OCI-LY1 (cell line): ENCODE measurements around the gene TRIOBP.

ENCODE experiments used
- EZH2 ChIP-seq: fragments of 200-600 bp; sonication (generic), shearing (Covaris generic); IDR thresholded peaks from 2 replicates; pipeline ENCODE4 v1.8.0; 2017; ENCODE audit warnings: borderline replicate concordance, mixed run types, mild to moderate bottlenecking, antibody characterized with exemption, low read length, moderate library complexity, mixed read lengths
- TF ChIP-seq, protein P1 (sequence below): fragments of 200-600 bp; sonication (generic), shearing (Covaris generic); IDR thresholded peaks from 2 replicates; pipeline ENCODE4 v1.5.1; 2017; ENCODE audit warnings: mild to moderate bottlenecking, antibody characterized with exemption, low read length, moderate library complexity, mixed read lengths

DNA sequence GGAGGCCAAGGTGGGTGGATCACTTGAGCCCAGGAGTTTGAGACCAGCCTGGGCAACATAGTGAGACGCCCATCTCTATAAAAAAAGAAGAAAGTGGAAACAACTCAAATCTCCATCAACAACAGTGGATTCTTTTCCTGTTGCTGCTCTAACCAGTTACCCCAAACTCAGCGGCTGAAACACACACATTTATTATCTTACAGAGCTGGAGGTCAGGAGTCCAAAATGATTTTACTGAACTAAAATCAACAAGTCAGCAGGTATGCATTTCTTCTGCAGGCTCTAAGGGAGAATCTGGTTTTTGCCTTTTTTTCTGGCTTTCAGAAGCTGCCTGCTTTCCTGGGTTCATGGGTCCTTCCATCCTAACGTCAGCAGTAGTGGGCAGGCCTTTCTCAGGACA is 99.2 kb downstream of the TRIOBP start:
- TF ChIP-seq, protein P1, sequence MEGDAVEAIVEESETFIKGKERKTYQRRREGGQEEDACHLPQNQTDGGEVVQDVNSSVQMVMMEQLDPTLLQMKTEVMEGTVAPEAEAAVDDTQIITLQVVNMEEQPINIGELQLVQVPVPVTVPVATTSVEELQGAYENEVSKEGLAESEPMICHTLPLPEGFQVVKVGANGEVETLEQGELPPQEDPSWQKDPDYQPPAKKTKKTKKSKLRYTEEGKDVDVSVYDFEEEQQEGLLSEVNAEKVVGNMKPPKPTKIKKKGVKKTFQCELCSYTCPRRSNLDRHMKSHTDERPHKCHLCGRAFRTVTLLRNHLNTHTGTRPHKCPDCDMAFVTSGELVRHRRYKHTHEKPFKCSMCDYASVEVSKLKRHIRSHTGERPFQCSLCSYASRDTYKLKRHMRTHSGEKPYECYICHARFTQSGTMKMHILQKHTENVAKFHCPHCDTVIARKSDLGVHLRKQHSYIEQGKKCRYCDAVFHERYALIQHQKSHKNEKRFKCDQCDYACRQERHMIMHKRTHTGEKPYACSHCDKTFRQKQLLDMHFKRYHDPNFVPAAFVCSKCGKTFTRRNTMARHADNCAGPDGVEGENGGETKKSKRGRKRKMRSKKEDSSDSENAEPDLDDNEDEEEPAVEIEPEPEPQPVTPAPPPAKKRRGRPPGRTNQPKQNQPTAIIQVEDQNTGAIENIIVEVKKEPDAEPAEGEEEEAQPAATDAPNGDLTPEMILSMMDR = no peak
- TF ChIP-seq EZH2 = no peak
